ENCODE measurements around the gene TMEM196. TPM values are rescaled to one million over a fixed set of nuclear protein-coding genes. Genes with fewer than 3 reads are reported as not detected.
A peak's percentile ranks its signal among the peaks of the same experiment; 100 is the strongest.

Gene TMEM196
- total RNA-seq, 2 donors from 2014 or later = not detected

- Mint-ChIP-seq H3K4me3 (no peak overlapping the region), H3K27ac (no peak overlapping the region), H3K4me1 (peaks cover 6% of the 10 kb centered on the region), H3K36me3 (ENCODE audit: low read depth) (no peaks in the 10 kb centered on the region), H3K27me3 (peaks cover 16% of the 10 kb centered on the region)
- ATAC-seq = no peak
- no peak for DNase-seq
- no peaks in the 10 kb centered on the region for H3K9me3 ChIP-seq (ENCODE audit: control insufficient read depth, low read length, poor library complexity, severe bottlenecking)
Measured at GRCh38 chr7:19747740-19748339, 25.6 kb downstream of the TMEM196 start.

GRCh38 chr7:19744075-19744474, 29.3 kb downstream of the TMEM196 start:
- Mint-ChIP-seq H3K36me3 (ENCODE audit: low read depth) (no peaks in the 10 kb centered on the region), H3K27me3 (peaks cover 14% of the 10 kb centered on the region), H3K4me3 (no peak overlapping the region), H3K4me1 (no peaks in the 10 kb centered on the region), H3K27ac (no peak overlapping the region)
- no peaks in the 10 kb centered on the region for H3K9me3 ChIP-seq (ENCODE audit: control insufficient read depth, low read length, poor library complexity, severe bottlenecking)
- ATAC-seq (no peak), DNase-seq (no peak)

- ATAC-seq (no peak), DNase-seq (no peak)
- Mint-ChIP-seq H3K36me3 (ENCODE audit: low read depth) (no peaks in the 10 kb centered on the region), H3K27me3 (peaks cover 41% of the 10 kb centered on the region), H3K27ac (no peak overlapping the region), H3K4me3 (no peak overlapping the region), H3K4me1 (no peaks in the 10 kb centered on the region)
- no peaks in the 10 kb centered on the region for H3K9me3 ChIP-seq (ENCODE audit: control insufficient read depth, low read length, poor library complexity, severe bottlenecking)
Measured at GRCh38 chr7:19728716-19729115, 44.7 kb downstream of the TMEM196 start.

GRCh38 chr7:19725770-19726169, 47.6 kb downstream of the TMEM196 start:
- DNase-seq (no peak), ATAC-seq (no peak)
- peaks cover 33% of the 10 kb centered on the region for H3K27me3 Mint-ChIP-seq
- H3K36me3 Mint-ChIP-seq (ENCODE audit: low read depth) = no peaks in the 10 kb centered on the region
- H3K4me1 Mint-ChIP-seq = no peaks in the 10 kb centered on the region
- no peak overlapping the region for H3K27ac Mint-ChIP-seq
- H3K4me3 Mint-ChIP-seq = no peak overlapping the region
- H3K9me3 ChIP-seq (ENCODE audit: control insufficient read depth, low read length, poor library complexity, severe bottlenecking) = no peaks in the 10 kb centered on the region

- Mint-ChIP-seq H3K36me3 (ENCODE audit: low read depth) (no peaks in the 10 kb centered on the region), H3K4me1 (no peaks in the 10 kb centered on the region), H3K4me3 (no peak overlapping the region), H3K27me3 (peaks cover 10% of the 10 kb centered on the region), H3K27ac (no peak overlapping the region)
- ATAC-seq (no peak), DNase-seq (no peak)
- H3K9me3 ChIP-seq (ENCODE audit: control insufficient read depth, low read length, poor library complexity, severe bottlenecking) = no peaks in the 10 kb centered on the region
Measured at GRCh38 chr7:19715499-19715898, 57.9 kb downstream of the TMEM196 start.

GRCh38 chr7:19713676-19714075, 59.7 kb downstream of the TMEM196 start:
- ATAC-seq (no peak), DNase-seq (peak in 1 of 3 donors; percentile 26)
- H3K4me3 Mint-ChIP-seq = no peak overlapping the region
- H3K27me3 Mint-ChIP-seq = peaks cover 5% of the 10 kb centered on the region
- peaks cover 11% of the 10 kb centered on the region for H3K4me1 Mint-ChIP-seq
- no peak overlapping the region for H3K27ac Mint-ChIP-seq
- no peaks in the 10 kb centered on the region for H3K9me3 ChIP-seq (ENCODE audit: control insufficient read depth, low read length, poor library complexity, severe bottlenecking)
- no peaks in the 10 kb centered on the region for H3K36me3 Mint-ChIP-seq (ENCODE audit: low read depth)

- H3K9me3 ChIP-seq (ENCODE audit: control insufficient read depth, low read length, poor library complexity, severe bottlenecking) = no peaks in the 10 kb centered on the region
- Mint-ChIP-seq H3K27ac (peak overlapping the region; percentile 98), H3K4me1 (peaks cover 30% of the 10 kb centered on the region), H3K27me3 (no peaks in the 10 kb centered on the region), H3K4me3 (peak overlapping the region; percentile 97), H3K36me3 (ENCODE audit: low read depth) (no peaks in the 10 kb centered on the region)
- DNase-seq (no peak), ATAC-seq (no peak)
Measured at GRCh38 chr7:19709249-19709578, 64.2 kb downstream of the TMEM196 start.

- no peaks in the 10 kb centered on the region for H3K27me3 Mint-ChIP-seq
- H3K4me1 Mint-ChIP-seq = peaks cover 32% of the 10 kb centered on the region
- H3K4me3 Mint-ChIP-seq = peak within 1 kb of the TSS; percentile 97
Measured at GRCh38 chr7:19708397-19709248, 64.8 kb downstream of the TMEM196 start, which contains the start of gene POLR1F. POLR1F (minus strand) TSS chr7:19709037; CDS start chr7:19709016, 21 bp downstream.

GRCh38 chr7:19707240-19707639, 66.2 kb downstream of the TMEM196 start:
- H3K4me1 Mint-ChIP-seq = peaks cover 32% of the 10 kb centered on the region
- peak overlapping the region; percentile 97 for H3K4me3 Mint-ChIP-seq
- peak overlapping the region; percentile 98 for H3K27ac Mint-ChIP-seq
- ATAC-seq (no peak), DNase-seq (no peak)
- no peaks in the 10 kb centered on the region for H3K27me3 Mint-ChIP-seq
- peaks cover 2% of the 10 kb centered on the region for H3K36me3 Mint-ChIP-seq (ENCODE audit: low read depth)
- no peaks in the 10 kb centered on the region for H3K9me3 ChIP-seq (ENCODE audit: control insufficient read depth, low read length, poor library complexity, severe bottlenecking)

More at GRCh38 chr7:19708397-19709248, 64.8 kb downstream of the TMEM196 start, which contains the start of gene POLR1F:
- H3K9me3 ChIP-seq (ENCODE audit: control insufficient read depth, low read length, poor library complexity, severe bottlenecking) = no peaks in the 10 kb centered on the region
- Mint-ChIP-seq H3K27ac (peak within 1 kb of the TSS; percentile 98), H3K36me3 (ENCODE audit: low read depth) (no peaks in the 10 kb centered on the region)
- ATAC-seq = peak; percentile 96
- peak; percentile 78 to 95 (median 87) for DNase-seq

- H3K27me3 Mint-ChIP-seq = no peaks in the 10 kb centered on the region
Measured at GRCh38 chr7:19705663-19706062, 67.8 kb downstream of the TMEM196 start.

GRCh38 chr7:19701471-19701870, 71.9 kb downstream of the TMEM196 start:
- peaks cover 6% of the 10 kb centered on the region for H3K36me3 Mint-ChIP-seq (ENCODE audit: low read depth)

More at GRCh38 chr7:19705663-19706062, 67.8 kb downstream of the TMEM196 start:
- Mint-ChIP-seq H3K27ac (peak overlapping the region; percentile 65), H3K4me1 (peaks cover 35% of the 10 kb centered on the region), H3K4me3 (no peak overlapping the region), H3K36me3 (ENCODE audit: low read depth) (peaks cover 2% of the 10 kb centered on the region)
- no peak for DNase-seq
- ATAC-seq = no peak
- H3K9me3 ChIP-seq (ENCODE audit: control insufficient read depth, low read length, poor library complexity, severe bottlenecking) = no peaks in the 10 kb centered on the region

GRCh38 chr7:19700936-19701335, 72.5 kb downstream of the TMEM196 start:
- Mint-ChIP-seq H3K4me3 (no peak overlapping the region), H3K36me3 (ENCODE audit: low read depth) (peaks cover 6% of the 10 kb centered on the region), H3K27ac (no peak overlapping the region), H3K27me3 (no peaks in the 10 kb centered on the region), H3K4me1 (peaks cover 16% of the 10 kb centered on the region)
- H3K9me3 ChIP-seq (ENCODE audit: control insufficient read depth, low read length, poor library complexity, severe bottlenecking) = no peaks in the 10 kb centered on the region
- ATAC-seq = no peak
- no peak for DNase-seq

More at GRCh38 chr7:19701471-19701870, 71.9 kb downstream of the TMEM196 start:
- H3K4me3 Mint-ChIP-seq = no peak overlapping the region
- H3K9me3 ChIP-seq (ENCODE audit: control insufficient read depth, low read length, poor library complexity, severe bottlenecking) = no peaks in the 10 kb centered on the region
- no peaks in the 10 kb centered on the region for H3K27me3 Mint-ChIP-seq
- DNase-seq (no peak), ATAC-seq (no peak)
- no peak overlapping the region for H3K27ac Mint-ChIP-seq
- H3K4me1 Mint-ChIP-seq = peaks cover 19% of the 10 kb centered on the region

- H3K9me3 ChIP-seq (ENCODE audit: control insufficient read depth, low read length, poor library complexity, severe bottlenecking) = no peaks in the 10 kb centered on the region
- DNase-seq (no peak), ATAC-seq (no peak)
- Mint-ChIP-seq H3K36me3 (ENCODE audit: low read depth) (peaks cover 6% of the 10 kb centered on the region), H3K27ac (peak overlapping the region; percentile 59), H3K4me1 (peaks cover 11% of the 10 kb centered on the region), H3K27me3 (no peaks in the 10 kb centered on the region), H3K4me3 (no peak overlapping the region)
Measured at GRCh38 chr7:19698331-19698730, 75.1 kb downstream of the TMEM196 start.
